Upper lobe of left lung (tissue), 6 donors: ENCODE data around the gene GPR179. TPM values are rescaled to one million over a fixed set of nuclear protein-coding genes. Genes with fewer than 3 reads are reported as not detected.
A peak's percentile ranks its signal among the peaks of the same experiment; 100 is the strongest.

ENCODE experiments used
- ATAC-seq, 2 donors: fragments of 200-7000 bp; cut with Tn5 transposase; one replicate each; pipeline ENCODE4 v1.9.1; 2022; ENCODE audit warnings: mild to moderate bottlenecking in 2 of 2, moderate library complexity in 2 of 2; ENCODE audit not compliant: low FRiP score in 2 of 2
- DNase-seq, 2 donors: peaks; one replicate each; pipeline ENCODE4 v3.0.0-alpha.2; 2019 to 2020
- H3K27ac ChIP-seq, 4 donors: fragments of 200-600 bp; sonication (generic); one replicate each; pipeline ENCODE4 v1.5.1; 2016 to 2019
- H3K27me3 ChIP-seq, 4 donors: fragments of 200-600 bp; sonication (generic); one replicate each; pipeline ENCODE4 v1.5.1; 2017 to 2019
- H3K36me3 ChIP-seq, 4 donors: fragments of 200-600 bp; sonication (generic); one replicate each; pipeline ENCODE4 v1.5.1; 2016 to 2019
- H3K4me1 ChIP-seq, 4 donors: fragments of 200-600 bp; sonication (generic); one replicate each; pipeline ENCODE4 v1.5.1; 2018 to 2019
- H3K4me3 ChIP-seq, 4 donors: fragments of 200-600 bp; sonication (generic); one replicate each; pipeline ENCODE4 v1.5.1; 2017 to 2019; ENCODE audit warnings: mild to moderate bottlenecking in 2 of 4, moderate library complexity in 1 of 4
- H3K9me3 ChIP-seq, 4 donors: fragments of 200-600 bp; sonication (generic); one replicate each; pipeline ENCODE4 v1.5.1; 2018 to 2019
- EP300 ChIP-seq, 4 donors: sonication (generic); formaldehyde crosslinking; IDR thresholded peaks; one replicate each; pipeline ENCODE4 v1.5.1; 2017; ENCODE audit warnings: antibody characterized with exemption in 4 of 4, control low read depth in 2 of 4
- POLR2A ChIP-seq, 4 donors: fragments of 450-650 bp; IDR thresholded peaks; one replicate each; pipeline ENCODE4 v1.5.1; 2016 to 2017; ENCODE audit warnings: antibody characterized with exemption in 4 of 4, mild to moderate bottlenecking in 2 of 4
- POLR2AphosphoS5 ChIP-seq, 2 donors: sonication (generic); formaldehyde crosslinking; IDR thresholded peaks; one replicate each; pipeline ENCODE4 v1.5.1; 2017; ENCODE audit warnings: antibody characterized with exemption in 2 of 2
- WGBS, 2 donors: methylation state at CpG; one replicate each; pipeline ENCODE4 v1.1.5; 2017 to 2018; 5-methylcytosine and 5-hydroxymethylcytosine counted together
- total RNA-seq, 6 donors: library from RNA; depleted of rRNA in 4 of 6; stranded (reverse); fragments of >200 nt in 4 of 6; gene quantifications; one replicate each; pipeline versions ENCODE4 v1.1.0 to v1.2.1, GENCODE V29; 2016 to 2021
- TF ChIP-seq, protein P1 (sequence below), 6 experiments: fragments of 450-650 bp in 4 of 6; fragments of 200-600 bp in 2 of 6; sonication (generic) in 2 of 6; IDR thresholded peaks; one replicate each; pipeline ENCODE4 v1.5.1; 2016 to 2019; ENCODE audit warnings: antibody characterized with exemption in 6 of 6
- donor health status: DM: no; HTN: no; CAD: no; lungs with moderate emphysema.
- donor health status: DM: no; HTN: yes; CAD: no; lungs with severe emphysema.

Gene GPR179, protein sequence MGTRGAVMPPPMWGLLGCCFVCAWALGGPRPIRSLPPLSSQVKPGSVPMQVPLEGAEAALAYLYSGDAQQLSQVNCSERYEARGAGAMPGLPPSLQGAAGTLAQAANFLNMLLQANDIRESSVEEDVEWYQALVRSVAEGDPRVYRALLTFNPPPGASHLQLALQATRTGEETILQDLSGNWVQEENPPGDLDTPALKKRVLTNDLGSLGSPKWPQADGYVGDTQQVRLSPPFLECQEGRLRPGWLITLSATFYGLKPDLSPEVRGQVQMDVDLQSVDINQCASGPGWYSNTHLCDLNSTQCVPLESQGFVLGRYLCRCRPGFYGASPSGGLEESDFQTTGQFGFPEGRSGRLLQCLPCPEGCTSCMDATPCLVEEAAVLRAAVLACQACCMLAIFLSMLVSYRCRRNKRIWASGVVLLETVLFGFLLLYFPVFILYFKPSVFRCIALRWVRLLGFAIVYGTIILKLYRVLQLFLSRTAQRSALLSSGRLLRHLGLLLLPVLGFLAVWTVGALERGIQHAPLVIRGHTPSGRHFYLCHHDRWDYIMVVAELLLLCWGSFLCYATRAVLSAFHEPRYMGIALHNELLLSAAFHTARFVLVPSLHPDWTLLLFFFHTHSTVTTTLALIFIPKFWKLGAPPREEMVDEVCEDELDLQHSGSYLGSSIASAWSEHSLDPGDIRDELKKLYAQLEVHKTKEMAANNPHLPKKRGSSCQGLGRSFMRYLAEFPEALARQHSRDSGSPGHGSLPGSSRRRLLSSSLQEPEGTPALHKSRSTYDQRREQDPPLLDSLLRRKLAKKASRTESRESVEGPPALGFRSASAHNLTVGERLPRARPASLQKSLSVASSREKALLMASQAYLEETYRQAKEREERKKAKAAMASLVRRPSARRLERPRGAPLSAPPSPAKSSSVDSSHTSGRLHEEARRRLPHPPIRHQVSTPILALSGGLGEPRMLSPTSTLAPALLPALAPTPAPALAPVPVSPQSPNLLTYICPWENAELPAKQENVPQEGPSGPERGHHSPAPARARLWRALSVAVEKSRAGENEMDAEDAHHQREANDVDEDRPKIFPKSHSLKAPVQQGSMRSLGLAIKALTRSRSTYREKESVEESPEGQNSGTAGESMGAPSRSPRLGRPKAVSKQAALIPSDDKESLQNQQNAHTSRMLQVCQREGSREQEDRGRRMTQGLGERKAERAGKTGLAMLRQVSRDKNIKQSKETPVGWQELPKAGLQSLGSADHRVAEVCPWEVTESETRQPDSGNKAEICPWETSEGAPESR (N-terminal part only)
- under 1 TPM in 5 of 6 donors, not detected in 1; under 0.01 to 0.30 (median 0.09) TPM for total RNA-seq

DNA sequence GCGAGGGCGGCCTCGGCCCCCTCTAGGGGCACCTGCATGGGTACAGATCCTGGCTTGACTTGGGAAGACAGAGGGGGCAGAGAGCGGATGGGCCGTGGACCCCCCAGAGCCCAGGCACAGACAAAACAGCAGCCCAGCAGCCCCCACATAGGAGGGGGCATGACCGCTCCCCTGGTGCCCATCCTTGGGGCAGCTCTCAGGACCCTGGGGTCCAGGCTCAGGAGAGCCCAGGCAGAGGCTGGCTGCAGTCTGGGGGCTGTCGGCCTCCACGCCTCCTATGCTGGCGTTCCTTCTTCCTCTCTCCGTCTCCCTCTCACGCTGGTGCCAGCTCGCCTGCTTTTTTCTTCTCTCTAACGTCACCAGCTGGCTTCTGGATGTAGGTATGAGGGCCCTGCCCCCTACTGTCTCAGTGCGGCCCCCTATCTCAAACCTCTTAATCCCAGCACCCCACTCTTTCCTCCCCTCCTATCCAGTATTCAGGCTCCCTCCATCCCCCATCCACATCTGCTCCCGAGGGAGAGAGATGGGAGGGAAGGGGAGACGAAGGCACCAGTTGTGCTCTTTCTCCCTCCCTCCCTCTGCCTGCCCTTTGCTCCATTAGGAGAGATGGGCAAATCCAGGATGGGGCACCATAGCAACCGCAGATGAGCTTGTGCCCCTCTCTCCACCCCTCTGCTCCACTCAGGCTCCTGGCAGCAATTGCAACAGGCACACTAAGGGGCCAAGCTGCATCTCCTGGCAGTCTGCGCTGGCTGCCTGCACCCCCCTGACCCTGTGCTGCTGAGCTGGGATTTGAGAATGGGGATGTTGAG lies at the start of gene GPR179:
GPR179 (minus strand) TSS at position 349 of the 812 bp plus-strand sequence; CDS start at position 182, 167 bp downstream.
- Histone ChIP-seq H3K4me1 (no peaks in the 10 kb centered on the region), H3K4me3 (no peak within 1 kb of the TSS), H3K27ac (no peak within 1 kb of the TSS), H3K36me3 (no peaks in the 10 kb centered on the region), H3K27me3 (no peaks in the 10 kb centered on the region), H3K9me3 (no peaks in the 10 kb centered on the region)
- 76 to 87% methylated on average over 13 to 18 of the region's 18 CpGs for WGBS, 2 donors
- ATAC-seq (no peak), DNase-seq (peak in 1 of 2 donors; percentile 52)
- TF ChIP-seq EP300 (IDR thresholded peaks at IDR 0.05) (no peak), POLR2A (IDR thresholded peaks at IDR 0.05) (no peak), POLR2AphosphoS5 (IDR thresholded peaks at IDR 0.05) (no peak)
- TF ChIP-seq, protein P1, sequence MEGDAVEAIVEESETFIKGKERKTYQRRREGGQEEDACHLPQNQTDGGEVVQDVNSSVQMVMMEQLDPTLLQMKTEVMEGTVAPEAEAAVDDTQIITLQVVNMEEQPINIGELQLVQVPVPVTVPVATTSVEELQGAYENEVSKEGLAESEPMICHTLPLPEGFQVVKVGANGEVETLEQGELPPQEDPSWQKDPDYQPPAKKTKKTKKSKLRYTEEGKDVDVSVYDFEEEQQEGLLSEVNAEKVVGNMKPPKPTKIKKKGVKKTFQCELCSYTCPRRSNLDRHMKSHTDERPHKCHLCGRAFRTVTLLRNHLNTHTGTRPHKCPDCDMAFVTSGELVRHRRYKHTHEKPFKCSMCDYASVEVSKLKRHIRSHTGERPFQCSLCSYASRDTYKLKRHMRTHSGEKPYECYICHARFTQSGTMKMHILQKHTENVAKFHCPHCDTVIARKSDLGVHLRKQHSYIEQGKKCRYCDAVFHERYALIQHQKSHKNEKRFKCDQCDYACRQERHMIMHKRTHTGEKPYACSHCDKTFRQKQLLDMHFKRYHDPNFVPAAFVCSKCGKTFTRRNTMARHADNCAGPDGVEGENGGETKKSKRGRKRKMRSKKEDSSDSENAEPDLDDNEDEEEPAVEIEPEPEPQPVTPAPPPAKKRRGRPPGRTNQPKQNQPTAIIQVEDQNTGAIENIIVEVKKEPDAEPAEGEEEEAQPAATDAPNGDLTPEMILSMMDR (IDR thresholded peaks at IDR 0.05), result no peak

DNA sequence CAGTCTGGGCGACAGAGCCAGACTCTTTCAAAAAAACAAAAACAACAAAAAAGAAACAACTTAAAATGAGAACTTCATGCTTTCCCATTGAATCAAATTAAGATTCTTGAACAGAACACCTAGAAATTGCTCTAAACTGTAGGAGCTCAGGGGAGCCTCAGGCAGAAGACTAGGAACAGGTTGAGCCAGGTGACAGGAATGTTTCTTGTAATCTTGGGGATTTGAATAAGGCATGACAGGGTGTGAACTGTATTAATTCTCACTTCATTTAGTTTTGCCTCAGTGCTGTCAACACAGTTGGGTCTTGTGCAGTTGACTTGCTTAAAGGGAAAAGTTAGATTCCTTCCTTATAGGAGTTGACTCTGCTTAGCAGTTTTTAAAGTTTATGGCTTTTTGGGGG lies 35.7 kb upstream of the GPR179 start:
- ATAC-seq (no peak), DNase-seq (no peak)
- 46 to 70% methylated on average over 1 of the region's 1 CpG for WGBS, 2 donors
- H3K27ac ChIP-seq, result no peak overlapping the region
- no peaks in the 10 kb centered on the region for H3K27me3 ChIP-seq
- H3K4me1 ChIP-seq, result no peaks in the 10 kb centered on the region
- H3K36me3 ChIP-seq, result peaks cover 10 to 45% (median 18%) of the 10 kb centered on the region in 4 donors
- no peak for TF ChIP-seq POLR2AphosphoS5 (IDR thresholded peaks at IDR 0.05)
- TF ChIP-seq, protein P1 (IDR thresholded peaks at IDR 0.05), result no peak
- no peak for TF ChIP-seq POLR2A (IDR thresholded peaks at IDR 0.05)
- H3K4me3 ChIP-seq, result no peak overlapping the region
- no peaks in the 10 kb centered on the region for H3K9me3 ChIP-seq

DNA sequence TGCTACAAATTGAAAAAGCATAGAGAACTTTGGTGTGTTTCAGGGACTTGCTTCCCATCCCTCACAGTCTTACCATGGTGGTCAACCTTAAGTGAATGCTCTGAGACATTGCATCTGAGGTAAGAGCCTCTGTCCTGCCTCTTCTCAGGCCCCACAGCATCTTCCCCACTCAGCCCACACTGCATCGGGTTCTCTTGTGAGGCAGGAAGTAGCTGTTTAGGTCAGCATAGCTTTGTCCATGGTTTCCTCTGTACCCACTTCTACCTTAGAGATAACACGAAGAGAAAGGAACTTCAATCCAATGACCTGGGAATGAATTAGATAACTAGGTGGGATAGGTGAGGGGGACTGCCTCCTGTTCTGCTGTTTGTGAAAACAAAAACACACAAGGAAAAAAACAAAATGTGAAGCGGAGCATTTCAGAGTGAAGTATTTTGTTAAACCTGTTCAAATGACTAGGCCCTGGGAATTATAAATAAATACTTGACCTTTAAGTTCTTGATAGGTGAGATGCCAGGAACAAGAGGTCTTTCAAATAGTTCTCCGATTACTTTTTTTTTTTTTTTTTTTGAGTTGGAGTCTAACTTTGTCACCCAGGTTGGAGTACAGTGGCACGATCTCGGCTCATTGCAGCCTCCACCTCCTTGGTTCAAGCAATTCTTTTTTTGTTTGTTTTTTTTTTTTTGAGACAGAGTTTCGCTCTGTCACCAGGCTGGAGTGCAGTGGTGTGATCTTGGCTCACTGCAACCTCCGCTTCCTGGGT lies 25.5 kb upstream of the GPR179 start:
- peak overlapping the region in 3 of 4 donors; percentile 16 to 61 (median 33) for H3K27ac ChIP-seq
- TF ChIP-seq POLR2A (IDR thresholded peaks at IDR 0.05) (no peak), EP300 (IDR thresholded peaks at IDR 0.05) (no peak), POLR2AphosphoS5 (IDR thresholded peaks at IDR 0.05) (no peak)
- TF ChIP-seq, protein P1 (IDR thresholded peaks at IDR 0.05), result no peak
- 58 to 66% methylated on average over 8 of the region's 8 CpGs for WGBS, 2 donors
- no peaks in the 10 kb centered on the region for H3K27me3 ChIP-seq
- ATAC-seq, result no peak
- H3K36me3 ChIP-seq, result peaks cover 6 to 74% (median 27%) of the 10 kb centered on the region in 4 donors
- no peak overlapping the region for H3K4me3 ChIP-seq
- peak in 1 of 2 donors; percentile 24 for DNase-seq
- H3K9me3 ChIP-seq, result no peaks in the 10 kb centered on the region
- H3K4me1 ChIP-seq, result no peaks in the 10 kb centered on the region
